ENCODE data around the gene METTL22. TPM values are rescaled to one million over a fixed set of nuclear protein-coding genes. Genes with fewer than 3 reads are reported as not detected.

The METTL22 gene
- total RNA-seq, 1 donor from 2014 or later: 26.9 TPM

DNA sequence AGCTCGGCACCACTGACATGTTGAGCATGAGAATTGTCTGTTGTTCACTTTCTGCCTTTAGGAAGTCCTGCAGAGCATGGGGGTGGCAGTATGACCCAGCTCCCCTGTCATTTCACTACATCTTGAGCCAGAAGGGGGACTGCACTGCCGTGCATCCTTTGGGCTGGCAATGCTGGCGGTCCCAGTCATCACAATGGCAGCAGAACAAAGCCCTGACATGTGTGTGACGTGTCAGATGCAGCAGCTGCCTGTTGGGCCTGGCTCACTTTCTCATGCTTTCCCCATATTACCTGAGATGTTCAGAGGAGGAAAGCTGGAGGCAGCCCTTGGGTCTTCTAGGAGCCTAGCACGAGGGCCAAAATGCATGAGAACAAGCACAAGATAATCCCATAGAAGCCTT is 46.6 kb downstream of the METTL22 start:
- no peak for DNase-seq

DNA sequence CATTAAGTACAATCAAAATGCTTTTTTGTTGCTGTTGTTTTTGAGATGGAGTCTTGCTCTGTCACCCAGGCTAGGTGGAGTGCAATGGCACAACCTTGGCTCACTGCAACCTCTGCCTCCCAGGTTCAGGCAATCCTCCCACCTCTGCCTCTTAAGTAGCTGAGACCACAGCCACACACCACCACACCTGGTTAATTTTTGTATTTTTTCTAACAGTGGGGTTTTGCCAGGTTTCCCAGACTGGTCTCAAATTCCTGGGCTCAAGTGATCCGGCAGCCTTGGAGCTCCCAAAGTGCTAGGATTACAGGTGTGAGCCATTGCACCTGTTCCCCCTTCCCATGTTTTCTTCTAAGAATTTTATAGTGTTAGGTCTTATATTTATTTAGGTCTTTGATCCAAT is 48.0 kb downstream of the METTL22 start:
- no peak for DNase-seq

DNA sequence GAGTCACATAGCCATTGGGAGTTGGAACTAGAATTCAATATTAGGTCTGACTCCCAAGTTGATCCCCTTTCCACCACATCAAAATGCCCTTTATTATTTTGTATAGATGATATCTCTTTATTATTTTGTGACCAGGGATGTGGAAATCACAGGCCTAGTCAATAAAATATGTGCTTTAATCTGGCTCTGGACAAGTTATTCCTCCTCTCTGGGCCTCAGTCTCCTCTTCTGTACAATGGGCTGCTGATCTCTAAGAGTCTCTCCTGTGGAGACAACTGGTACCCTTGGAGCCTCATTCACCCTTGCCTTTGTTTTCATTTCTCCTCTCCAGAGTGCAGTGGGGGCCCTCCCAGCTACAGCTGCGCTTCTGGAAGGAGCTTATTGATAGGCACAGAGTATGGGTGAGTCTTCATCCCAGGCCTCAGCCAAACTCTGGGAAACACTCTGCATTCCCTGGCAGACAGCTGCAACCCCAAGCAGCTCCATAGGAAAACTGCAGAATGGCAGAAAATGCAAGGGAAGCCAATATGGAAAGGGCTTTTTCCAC is 48.6 kb downstream of the METTL22 start:
- DNase-seq: no peak

DNA sequence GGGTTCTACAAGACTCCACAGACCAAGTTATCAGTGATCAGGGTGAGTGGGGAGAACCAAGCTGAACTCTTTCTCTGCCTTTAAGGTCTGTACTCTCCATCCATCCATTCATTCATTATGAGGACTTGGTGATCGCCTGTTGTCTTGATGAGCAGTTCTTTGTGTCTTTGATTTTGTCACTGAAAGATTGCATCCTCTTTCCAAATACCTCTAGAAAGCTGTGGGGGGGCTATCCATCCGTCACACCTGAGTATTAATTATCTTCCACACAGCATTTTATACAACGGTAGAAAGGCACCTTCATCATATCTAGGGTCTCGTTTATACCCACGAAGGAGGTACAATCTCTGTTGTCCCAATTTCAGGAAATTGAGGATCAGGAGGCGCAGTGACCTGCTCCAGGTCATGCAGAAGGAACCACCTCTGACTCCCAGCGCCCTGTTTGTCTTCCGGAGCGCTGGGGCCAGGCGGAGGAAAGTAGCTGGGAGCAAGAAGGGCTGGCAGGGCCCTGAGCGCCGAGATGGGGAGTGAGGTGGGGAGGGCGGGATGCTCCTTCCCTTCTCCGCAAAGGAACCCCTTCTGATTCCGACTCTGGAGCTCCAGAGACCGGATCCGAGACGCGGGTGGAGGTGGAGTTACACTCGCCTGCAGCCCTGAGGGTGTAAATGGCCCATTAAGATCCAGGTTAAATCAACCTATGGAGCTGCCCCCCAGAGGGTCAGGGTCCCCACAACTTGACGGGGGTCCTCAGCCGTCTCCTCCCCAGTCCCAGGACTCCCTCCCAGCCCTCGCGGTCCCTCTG is 52.3 kb downstream of the METTL22 start:
- no peak for DNase-seq

DNA sequence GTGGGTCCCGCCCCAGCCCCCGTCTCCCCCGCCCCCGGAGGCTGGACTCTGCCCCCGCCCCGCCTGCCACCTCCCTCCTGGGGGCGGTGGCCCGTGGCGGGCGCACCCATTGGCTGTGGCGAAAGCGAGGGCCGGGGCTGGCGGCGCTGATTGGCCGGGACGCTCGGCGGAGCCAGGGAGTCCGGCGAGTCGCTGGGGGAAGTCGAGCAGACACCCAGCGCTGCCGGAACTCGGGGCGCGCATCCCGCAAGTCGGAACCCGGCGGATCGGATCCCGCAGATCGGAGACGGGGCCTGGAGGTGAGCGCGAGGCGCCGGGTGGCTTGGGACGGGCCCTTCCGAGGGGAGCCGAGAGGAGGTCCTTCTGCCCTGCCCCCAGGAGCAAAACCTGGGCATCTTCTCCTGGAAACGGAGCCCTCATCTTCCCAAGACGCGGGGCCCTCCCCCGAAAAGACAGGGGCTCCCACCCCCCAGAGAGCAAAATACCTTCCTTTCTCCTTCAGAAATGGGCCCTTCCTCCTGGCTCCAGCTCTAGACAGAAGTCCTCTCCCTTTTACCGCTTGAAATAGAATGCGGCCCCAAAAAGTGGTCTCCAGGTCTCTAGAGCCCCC is 53.0 kb downstream of the METTL22 start, which contains the start of gene ABAT:
Gene ABAT (plus strand): TSS at position 205 of the 610 bp plus-strand sequence. CDS start 61,123 bp downstream, outside the sequence.
- peak; percentile 53 for DNase-seq

DNA sequence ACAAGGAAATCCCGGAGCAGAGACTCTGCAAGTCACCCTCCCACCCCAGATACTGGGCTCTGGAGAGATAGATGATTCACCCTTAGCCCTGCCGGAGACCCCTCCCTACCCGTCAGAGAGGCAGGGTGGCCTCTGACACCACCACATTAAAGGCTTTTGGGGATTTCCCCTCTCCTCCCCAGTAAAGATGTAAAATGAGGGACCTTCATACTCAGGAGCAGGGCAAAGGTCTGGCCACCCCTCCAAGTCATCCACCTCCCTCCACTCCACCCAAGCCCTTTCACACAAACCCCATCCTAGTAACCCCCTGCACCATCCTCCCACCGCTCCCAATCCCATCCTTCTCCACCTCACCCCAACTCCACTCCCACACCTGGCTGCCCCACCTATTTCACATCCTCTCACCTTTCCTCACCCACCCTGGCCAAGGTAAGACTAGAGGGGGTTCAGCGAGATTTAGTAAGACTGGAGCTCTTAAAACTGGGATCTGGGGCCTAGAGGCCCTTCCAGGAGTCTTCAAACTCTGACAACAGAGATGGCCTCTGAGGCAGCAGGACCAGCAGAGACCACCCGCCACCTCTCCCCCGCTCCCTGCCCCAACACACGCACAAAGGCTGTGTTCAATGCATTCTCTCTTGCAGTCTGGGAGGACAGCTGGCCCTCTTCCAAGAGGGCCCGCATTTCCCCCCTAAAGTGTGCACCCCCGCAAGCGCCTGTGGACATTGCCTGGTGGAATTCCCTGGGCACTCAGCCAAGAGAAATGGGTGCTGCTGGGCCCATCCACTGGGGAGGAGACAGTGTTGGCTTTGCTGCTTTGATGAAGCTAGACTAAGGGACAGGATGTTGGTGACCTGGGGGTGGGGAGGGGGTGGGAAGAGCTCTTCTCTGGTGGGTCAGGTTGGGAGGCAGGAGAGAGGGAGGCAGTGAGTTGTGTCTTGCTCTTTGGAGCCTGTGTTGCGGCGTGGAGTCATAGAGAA is 54.0 kb downstream of the METTL22 start:
- no peak for DNase-seq

DNA sequence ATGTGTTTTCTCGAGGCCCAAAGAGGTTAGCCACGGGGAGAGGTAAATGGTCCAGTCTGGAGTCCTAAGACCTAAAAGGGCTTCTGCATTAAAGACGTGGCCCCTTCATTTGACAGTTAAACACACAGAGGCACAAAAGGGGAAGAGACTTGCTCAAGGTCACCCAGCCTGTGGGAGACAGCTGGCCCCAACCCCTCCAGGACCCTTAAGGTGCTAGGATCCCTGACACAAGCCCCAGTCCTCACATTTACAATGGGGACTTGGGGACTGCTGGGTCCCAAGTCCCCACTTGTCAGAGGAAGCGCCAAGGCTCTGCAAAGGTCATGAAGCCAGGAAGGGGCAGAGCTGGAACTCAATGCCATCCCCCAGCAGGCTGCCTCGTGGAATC is 54.7 kb downstream of the METTL22 start:
- no peak for DNase-seq

DNA sequence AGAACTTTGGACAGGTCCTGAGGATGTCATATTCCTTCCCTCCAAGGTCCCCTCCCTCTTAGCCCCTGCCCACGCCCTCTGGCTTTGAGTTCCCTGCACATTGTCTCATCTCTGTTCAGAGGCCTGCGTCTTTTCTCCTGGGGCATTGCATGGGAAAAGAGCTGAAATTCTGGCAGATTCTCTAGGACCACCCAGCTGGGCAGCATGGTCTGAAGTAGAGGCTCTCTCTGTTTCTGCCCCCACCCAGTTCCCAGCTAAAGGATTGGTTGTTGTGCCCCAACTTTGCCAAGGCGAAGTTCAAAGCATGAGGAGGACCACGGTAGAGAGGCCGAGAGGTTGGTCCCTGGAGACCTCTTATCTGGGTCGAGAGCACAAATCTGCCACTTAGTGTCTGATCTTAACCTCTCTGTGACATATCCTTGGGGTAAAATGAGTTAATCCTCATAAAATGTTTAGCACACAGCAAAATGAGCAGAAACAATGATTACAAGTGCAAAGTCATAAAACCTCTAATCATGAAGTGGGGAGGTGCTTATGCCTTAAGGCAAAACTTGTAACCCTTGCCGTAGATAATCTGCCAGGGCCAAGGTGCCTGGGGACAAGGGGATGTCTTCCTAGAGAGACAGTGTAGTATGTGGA is 55.4 kb downstream of the METTL22 start:
- DNase-seq: no peak

DNA sequence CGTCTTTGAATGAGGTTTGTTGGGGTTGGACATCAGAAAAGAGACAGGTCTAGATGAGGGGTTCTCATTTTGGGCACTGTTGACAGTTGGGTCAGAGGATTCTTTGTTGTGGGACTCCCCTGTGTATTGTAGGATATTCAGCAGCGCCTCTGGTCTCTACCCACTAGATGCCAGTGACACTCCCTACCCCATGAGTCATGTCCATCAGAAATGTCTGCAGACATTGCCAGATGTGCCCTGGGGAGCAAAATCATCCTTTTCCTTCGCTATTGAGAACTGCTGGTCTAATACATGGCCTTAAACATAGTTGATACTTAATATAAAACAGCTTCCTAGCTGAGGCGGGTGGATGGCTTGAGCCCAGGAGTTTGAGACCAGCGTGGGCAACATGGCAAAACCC is 56.0 kb downstream of the METTL22 start:
- no peak for DNase-seq

DNA sequence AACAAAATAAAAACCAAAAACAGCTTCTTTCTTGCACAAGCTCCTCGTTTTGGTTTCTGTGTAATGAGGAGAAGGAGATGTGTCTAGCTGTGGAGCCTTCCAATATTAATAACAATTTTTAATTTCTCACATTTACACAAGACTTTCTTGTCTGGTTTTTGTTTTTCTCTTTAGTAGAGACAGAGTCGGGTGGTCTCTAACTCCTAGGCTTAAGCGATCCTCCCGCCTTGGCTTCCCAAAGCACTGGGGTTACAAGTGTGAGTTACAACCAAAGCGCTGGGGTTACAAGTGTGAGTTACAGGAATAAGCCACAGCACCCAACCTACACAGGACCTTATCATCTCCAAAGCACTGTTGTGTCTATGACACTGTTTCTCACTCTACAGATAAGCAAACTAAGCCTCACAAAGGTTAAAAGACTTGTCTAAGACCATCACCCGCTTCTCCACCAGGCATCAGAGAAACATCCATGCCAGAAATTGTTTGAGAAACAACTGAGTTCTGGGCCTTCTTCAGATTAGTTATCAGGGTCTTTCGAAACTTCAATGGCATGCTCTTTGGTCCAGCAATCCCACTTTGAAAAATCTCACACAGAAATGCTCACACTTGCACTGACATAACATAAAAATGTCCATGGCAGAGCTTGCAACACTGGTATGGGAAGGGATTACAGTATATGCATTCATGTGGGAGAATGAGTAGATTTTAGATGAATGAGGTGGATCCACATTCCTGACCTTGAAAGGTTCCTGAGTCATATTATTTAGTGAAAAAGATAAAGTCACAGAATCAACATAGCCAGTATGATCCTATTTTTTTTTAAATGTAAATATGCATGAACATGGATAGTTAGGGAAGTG is 56.8 kb downstream of the METTL22 start:
- DNase-seq: no peak

DNA sequence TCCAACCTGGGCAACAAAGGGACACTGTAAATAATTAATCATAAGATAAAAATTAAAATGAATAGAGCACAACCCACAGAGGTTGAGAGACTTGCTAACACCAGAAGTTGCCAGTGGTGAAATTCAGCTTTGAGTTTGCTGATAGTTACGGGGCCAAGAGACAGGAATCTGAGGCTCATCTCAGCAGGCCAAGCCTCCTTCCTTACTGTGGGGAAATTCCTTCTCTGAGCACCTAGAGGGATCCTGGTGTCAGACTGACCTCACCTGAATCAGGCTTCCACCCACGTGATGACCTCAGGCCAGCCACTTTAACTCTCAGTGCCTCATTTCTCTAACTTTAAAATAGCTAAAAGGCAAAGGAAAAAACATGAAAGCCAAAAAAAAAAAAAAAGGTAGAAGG is 57.7 kb downstream of the METTL22 start:
- DNase-seq: no peak

DNA sequence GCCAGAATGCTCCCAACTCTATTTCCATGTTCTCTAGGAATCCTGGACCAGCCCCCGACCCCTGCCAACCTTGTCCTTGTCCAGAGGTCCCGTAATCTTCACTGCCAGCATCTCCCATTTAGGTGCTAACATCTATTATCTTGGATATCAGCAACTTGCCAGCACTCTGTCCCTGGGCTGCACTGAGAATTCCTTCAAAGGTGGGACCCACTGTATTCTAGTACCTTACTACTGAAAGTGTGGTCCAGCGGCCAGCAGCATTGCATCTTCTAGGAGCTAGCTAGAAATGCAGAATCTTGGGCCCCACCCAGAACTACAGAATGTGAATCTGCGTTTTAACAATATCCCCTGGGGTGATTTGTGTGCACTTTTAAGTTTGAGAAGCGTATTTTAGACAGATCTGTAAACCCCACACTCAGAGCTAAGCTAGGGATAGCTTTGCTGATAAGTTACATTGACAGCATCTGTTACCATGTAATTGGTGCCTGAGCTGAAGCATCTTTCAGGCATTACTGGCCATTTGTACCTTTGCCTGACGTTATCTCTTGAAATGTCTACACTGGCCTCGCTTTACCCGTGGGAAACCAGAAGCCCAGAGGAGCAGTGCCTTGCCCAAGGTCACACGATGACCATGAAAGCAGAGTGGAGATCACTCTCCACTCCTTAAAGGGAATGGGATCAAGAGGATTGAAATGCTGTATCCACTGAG is 61.2 kb downstream of the METTL22 start:
- DNase-seq: no peak

DNA sequence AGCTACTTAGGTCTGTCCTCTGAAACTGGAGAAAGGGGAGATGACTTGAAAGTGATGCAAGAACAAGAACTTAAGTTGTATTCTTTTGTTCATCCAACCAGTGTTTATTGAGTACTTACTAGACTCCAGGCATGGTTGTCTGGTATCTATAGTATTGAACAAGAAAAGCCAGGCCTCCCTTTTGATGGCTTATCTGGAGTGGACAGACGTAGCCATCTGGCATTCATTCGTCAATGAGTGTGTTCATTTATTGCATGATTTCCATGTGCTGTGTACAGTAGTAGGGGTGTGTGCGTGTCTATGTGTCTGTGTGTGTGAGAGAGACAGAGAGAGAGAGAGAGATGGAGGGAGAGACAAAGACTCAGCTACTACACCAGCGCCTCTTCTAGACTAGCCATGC is 62.1 kb downstream of the METTL22 start:
- no peak for DNase-seq

DNA sequence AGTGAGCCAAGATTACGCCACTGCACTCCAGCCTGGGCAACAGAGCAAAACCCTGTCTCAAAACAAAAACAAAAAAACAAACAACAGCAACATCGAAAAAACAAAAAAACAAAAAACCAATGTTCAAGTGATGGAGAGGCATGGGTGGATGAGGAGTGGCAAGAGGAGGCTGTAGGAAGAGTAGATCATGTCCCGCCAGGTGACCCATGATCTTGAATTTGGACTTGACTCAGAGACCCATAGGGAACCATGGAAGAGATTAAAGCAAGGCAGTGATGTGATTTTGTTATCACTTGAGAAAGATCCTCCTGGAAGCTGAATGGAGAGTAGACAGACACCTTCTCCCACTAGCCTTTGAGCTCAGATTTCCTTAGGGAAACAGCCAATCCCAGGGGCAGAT is 64.1 kb downstream of the METTL22 start:
- no peak for DNase-seq

DNA sequence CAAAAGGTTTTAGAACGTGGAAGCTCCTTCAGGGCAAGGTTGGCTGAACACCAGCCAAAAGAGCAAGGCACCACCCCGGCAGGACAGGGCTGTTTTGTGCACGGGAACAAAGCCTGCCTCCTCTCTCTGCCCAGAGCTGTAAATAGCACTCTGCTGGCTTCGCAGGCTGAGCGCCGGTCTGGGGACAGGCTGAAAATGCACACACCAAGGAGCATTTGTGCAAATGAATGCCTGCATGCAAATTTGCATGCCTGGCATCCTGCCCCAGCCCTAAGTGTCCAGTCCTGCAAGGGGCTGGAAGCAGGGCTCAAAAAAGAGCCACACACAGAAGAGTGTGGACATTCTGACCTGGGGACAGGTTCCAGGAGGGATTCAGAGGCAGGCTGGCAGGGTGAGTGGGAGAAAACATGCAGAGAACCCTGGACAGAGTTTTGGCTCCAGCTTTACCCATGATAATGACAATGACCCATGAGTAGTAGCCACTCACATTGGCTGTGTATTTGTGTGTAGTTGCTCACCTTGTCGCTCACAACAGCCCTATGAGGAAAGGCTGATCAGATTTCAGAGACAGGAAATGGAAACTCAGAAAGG is 64.6 kb downstream of the METTL22 start:
- no peak for DNase-seq

DNA sequence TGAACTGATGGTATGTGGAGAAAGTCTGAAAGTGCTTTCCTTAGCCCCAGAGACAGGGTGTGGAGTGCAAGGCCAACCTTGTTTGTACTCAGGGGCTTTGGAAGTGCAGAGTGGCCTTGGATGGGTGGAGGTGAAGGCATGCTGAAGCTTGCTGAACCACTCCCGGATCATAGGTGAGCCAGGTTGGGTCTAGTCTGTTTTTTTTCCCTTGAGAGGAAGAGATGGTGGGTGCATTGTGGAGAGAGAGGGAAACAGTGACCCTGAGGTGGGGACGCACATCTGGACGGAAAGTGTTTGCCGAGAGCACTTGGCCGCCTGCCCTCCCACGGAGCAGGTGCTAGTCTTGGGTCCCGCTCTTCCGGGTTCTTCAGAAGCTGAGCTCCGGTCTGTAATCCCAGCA is 65.4 kb downstream of the METTL22 start:
- DNase-seq: no peak

DNA sequence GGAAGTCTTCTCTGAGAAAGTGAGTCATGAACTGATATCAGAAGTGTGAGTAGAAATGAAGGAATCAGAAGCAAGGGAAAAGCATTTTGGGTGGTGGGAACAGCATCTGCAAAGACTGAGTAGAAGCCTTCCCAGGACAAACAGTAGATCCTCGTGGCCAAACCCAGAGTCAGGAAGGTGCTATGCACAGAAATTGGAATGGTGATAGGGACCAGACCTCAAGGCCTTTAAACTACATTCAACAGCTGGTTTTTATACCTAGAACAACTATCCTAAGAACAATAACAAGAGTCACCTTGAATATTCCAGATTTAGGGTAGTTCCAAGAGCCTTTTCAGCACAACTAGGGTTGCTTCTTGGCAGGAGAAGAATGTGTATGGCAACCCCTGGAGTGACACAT is 68.2 kb downstream of the METTL22 start:
- DNase-seq: no peak

DNA sequence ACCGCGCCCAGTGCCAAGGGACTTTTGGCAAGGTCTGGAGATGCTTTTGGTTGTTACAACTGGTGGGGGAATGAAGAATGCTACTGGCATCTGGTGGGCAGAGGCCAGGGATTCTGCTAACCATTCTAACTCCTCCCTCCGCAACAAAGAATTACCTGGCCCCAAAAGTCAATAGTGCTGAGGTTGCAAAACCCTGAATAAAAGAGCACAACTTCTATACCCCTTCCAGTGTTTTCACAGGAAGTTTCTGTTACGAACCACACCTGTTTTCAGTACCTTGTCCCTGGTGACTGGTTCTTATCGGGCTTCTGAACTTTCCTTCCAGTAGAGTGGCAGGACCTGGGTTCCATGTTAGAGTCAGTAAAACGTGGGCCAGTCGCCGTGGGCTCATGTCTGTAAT is 70.2 kb downstream of the METTL22 start:
- no peak for DNase-seq

DNA sequence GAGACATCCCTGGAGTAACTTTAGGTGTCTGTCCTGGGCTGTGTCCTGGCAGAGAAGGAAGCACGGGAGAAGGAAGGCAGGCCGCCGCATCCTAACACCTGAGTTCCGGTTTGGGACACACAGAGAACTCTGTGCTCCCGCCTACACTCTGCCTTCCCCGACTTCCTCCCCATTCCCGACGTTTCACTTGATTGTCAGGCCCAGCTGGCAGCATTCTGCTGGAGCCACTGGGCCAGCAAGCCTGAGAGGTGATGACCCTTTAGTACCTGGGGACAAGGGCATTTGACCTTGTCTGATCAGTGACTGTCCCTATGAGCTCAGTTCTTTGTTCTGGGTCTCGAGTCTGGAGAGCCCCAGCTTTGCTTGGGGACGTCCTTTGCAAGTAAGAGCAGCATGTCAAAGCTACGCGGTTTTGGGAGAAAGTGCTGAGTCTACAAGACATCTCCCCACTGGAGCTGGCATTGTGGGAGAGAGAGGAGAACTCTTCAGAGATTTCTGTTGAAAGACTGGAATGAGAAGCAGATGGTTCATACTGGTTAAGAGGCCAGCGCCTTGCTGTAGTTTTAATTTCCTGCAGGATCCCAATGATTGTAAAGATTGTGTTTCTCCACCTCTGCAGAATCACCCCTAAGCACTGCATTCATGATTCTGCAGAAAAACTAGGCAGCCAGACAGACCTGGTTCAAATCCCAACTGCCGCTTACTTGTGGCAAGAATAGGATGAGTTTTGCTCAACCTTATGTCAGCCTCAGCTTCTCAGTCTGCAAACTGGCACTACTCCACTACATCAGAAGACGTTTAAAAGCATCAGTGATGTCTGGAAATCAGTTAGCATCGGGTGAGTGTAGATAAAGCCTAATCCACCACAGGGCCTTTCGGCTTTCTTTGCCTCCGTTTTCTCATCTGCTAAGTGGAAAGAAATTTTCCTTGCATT is 73.6 kb downstream of the METTL22 start:
- no peak for DNase-seq

Measured in skin of body (tissue), 2 donors.